Activated T-cell treated with anti-CD3 and anti-CD28 coated beads, Interleukin-2, amount 50 U/mL, for 72 hours (primary cell): Measurements from ENCODE around the gene FNDC3A. TPM values are rescaled to one million over a fixed set of nuclear protein-coding genes. Genes with fewer than 3 reads are reported as not detected.

ENCODE experiments used
- ATAC-seq, 2 donors: fragments of 150-1000 bp; cut with Tn5 transposase; replicated peaks in 1 of 2; 2 replicates each; pipeline ENCODE4 v1.10.0; 2021; ENCODE audit warnings: moderate library complexity in 2 of 2, mild to moderate bottlenecking in 1 of 2
- DNase-seq, 2 donors: peaks; one replicate each; pipeline ENCODE4 v3.0.0; 2021 to 2022; ENCODE audit warnings: mixed read lengths in 1 of 2
- H3K27ac Mint-ChIP-seq: one replicate; pipeline ENCODE4 v1.8.0; 2022; ENCODE audit warnings: mild to moderate bottlenecking, moderate library complexity, mixed read lengths
- H3K27me3 Mint-ChIP-seq: one replicate; pipeline ENCODE4 v1.8.0; 2022; ENCODE audit warnings: low read depth, mixed read lengths
- H3K36me3 Mint-ChIP-seq, 2 donors: one replicate each; pipeline ENCODE4 v1.8.0; 2022; ENCODE audit warnings: mixed read lengths in 2 of 2, mild to moderate bottlenecking in 1 of 2; ENCODE audit not compliant: insufficient read depth in 2 of 2
- H3K4me1 Mint-ChIP-seq: one replicate; pipeline ENCODE4 v1.8.0; 2022; ENCODE audit warnings: low read depth, mixed read lengths
- H3K4me3 Mint-ChIP-seq, 2 donors: one replicate each; pipeline ENCODE4 v1.8.0; 2022; ENCODE audit warnings: mild to moderate bottlenecking in 2 of 2, mixed read lengths in 2 of 2, moderate library complexity in 2 of 2
- H3K9me3 Mint-ChIP-seq, 2 donors: one replicate each; pipeline ENCODE4 v1.8.0; 2022; ENCODE audit warnings: mixed read lengths in 2 of 2
- total RNA-seq, 2 donors: library from RNA; stranded (reverse); gene quantifications; one replicate each; pipeline ENCODE4 v1.2.3, GENCODE V29; 2022

The FNDC3A gene
- total RNA-seq, 2 donors from 2014 or later: 26.7 to 33.1 TPM

DNA sequence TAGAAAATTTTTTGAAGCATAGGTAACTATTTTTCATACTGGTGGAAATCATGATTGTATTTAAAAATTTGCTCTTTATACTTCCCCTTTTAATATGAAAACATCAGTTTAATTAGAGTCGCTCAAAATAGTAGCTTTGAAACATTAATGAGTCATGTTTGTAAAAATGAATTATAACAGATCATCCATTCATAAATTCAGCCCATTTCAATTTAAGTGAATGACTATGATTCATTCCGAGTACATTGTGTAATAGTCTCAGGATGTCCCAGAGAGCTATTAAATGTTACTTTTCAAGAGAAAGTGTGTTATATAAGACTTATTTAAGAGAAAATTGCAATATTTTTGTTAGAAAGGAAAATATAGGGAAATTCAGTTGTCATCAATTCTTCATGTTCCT is 111.0 kb downstream of the FNDC3A start:
- Mint-ChIP-seq H3K27ac (no peak overlapping the region), H3K4me3 (no peak overlapping the region), H3K4me1 (no peaks in the 10 kb centered on the region), H3K36me3 (peaks cover 0 to 3% of the 10 kb centered on the region in 2 donors), H3K27me3 (no peaks in the 10 kb centered on the region), H3K9me3 (no peaks in the 10 kb centered on the region)
- ATAC-seq: no peak
- no peak for DNase-seq

DNA sequence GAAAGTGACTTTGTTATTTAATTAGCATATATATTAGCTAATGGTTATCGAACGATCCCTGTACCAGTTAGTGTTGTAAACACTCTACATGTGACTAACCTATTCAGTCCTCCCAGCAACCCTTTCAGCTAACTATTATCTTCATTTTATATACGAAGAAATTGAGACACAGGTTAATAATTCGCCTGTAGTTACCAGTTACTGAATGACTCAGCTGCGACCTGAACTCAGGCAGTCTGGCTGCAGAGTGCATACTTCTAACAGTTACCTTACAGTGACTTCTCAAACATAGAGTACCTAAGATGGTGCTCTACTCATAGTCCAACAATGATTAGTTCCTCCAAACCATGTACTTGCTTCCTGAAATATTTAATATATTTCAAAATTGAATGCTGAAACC is 117.7 kb downstream of the FNDC3A start:
- Mint-ChIP-seq H3K36me3 (peaks cover 0 to 3% of the 10 kb centered on the region in 2 donors), H3K9me3 (no peaks in the 10 kb centered on the region), H3K27me3 (no peaks in the 10 kb centered on the region), H3K27ac (no peak overlapping the region), H3K4me3 (no peak overlapping the region), H3K4me1 (no peaks in the 10 kb centered on the region)
- no peak for ATAC-seq
- no peak for DNase-seq

DNA sequence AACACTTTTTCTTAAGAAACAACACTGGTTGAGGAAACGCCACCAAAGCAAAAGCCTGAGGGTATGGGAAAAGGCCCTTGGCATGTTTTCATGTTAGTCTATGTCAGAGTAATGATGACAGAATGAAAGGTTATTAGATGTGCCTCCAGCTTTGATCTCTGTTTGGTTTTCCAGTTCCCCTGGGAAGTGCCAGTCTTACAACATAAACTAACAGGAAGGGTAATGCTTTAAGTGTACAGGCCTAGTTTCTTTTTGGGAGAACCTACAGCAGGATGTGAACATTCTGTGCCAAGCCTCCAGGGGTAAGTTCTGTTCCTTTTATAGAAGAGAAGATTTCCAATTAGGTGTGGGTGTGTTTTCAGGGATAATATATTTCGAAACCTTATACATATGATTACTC is 121.7 kb downstream of the FNDC3A start:
- H3K4me1 Mint-ChIP-seq: peaks cover 8% of the 10 kb centered on the region
- no peaks in the 10 kb centered on the region for H3K9me3 Mint-ChIP-seq
- H3K36me3 Mint-ChIP-seq: no peaks in the 10 kb centered on the region
- H3K4me3 Mint-ChIP-seq: no peak overlapping the region
- H3K27ac Mint-ChIP-seq: no peak overlapping the region
- ATAC-seq (no peak), DNase-seq (no peak)
- no peaks in the 10 kb centered on the region for H3K27me3 Mint-ChIP-seq

DNA sequence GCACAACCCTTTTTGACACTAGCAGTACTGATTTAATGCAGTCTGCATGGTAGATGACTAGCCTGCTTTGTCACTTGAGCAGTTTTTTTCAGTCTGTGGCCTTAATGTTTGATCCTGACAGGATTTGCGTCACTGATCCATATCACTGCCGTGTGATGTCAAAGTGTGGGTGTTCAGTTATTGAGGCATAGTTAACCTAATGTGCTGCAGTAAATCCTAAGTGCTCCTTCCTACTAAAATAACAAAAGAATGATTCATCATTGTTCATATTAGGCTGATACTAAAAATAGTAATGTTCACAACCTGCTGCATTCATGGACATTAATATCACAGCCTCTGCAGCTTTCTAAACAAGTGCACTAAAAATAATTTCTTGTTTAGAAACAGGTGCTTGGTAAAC is 122.5 kb downstream of the FNDC3A start:
- Mint-ChIP-seq H3K36me3 (no peaks in the 10 kb centered on the region), H3K27me3 (no peaks in the 10 kb centered on the region), H3K4me1 (peaks cover 8% of the 10 kb centered on the region), H3K27ac (no peak overlapping the region), H3K4me3 (no peak overlapping the region), H3K9me3 (no peaks in the 10 kb centered on the region)
- ATAC-seq (peak in 1 of 2 donors; percentile 38), DNase-seq (no peak)

DNA sequence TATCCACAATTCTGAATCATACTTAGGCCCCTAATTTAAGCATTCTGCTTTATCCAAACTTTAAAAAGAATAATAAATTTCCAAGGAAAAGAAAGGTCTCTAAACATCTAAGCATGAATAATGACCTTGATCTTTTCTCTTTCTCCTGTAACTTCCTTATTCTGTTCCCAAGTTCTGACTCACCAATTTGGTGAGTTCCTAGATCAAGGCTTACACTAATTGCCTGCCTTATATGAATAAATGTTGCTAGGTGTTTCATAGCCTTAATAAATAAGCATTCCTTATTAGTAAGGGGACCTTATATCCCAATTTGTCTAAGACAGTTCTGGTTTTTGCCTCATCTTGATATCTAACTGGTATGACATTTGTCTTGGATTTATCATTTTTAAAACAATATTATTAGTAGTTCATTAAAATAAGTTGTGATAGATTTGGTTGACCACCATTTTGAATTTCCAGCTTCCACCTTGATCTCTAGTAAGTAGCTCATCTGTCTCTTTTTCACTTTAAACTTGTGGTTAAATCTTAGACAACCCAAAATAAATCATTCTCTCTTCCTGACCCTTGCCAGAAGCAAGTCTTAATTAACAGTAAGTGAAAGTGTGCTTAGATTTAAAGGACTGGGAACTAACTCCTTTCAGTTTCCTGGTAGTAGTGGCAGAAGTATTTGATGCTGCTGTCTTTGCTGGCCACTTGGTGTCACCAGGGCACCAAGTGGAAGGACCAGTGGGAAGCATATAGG is 123.2 kb downstream of the FNDC3A start:
- peak overlapping the region; percentile 50 for H3K27ac Mint-ChIP-seq
- H3K4me3 Mint-ChIP-seq: no peak overlapping the region
- DNase-seq (no peak), ATAC-seq (no peak)
- H3K4me1 Mint-ChIP-seq: peaks cover 8% of the 10 kb centered on the region
- no peaks in the 10 kb centered on the region for H3K36me3 Mint-ChIP-seq
- no peaks in the 10 kb centered on the region for H3K27me3 Mint-ChIP-seq
- H3K9me3 Mint-ChIP-seq: no peaks in the 10 kb centered on the region

DNA sequence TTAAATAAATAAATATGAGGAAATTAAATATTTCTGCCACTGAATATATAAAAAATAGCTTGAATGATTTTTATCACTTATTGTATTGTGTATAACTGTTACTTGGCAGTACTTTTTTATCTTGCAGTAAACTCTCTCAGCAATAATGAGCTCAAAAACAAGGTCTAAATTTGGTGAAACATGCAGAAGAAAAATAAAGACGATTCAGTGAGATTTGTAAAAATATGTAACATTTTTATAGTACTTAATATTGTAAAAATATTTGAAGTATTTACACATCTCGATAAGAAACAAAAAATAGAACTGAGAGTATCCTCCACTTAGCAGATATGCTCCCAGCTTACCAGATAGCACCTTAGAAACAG is 123.8 kb downstream of the FNDC3A start:
- ATAC-seq: no peak
- Mint-ChIP-seq H3K36me3 (no peaks in the 10 kb centered on the region), H3K9me3 (no peaks in the 10 kb centered on the region), H3K27me3 (no peaks in the 10 kb centered on the region), H3K4me3 (no peak overlapping the region), H3K4me1 (peaks cover 8% of the 10 kb centered on the region), H3K27ac (no peak overlapping the region)
- DNase-seq: no peak

DNA sequence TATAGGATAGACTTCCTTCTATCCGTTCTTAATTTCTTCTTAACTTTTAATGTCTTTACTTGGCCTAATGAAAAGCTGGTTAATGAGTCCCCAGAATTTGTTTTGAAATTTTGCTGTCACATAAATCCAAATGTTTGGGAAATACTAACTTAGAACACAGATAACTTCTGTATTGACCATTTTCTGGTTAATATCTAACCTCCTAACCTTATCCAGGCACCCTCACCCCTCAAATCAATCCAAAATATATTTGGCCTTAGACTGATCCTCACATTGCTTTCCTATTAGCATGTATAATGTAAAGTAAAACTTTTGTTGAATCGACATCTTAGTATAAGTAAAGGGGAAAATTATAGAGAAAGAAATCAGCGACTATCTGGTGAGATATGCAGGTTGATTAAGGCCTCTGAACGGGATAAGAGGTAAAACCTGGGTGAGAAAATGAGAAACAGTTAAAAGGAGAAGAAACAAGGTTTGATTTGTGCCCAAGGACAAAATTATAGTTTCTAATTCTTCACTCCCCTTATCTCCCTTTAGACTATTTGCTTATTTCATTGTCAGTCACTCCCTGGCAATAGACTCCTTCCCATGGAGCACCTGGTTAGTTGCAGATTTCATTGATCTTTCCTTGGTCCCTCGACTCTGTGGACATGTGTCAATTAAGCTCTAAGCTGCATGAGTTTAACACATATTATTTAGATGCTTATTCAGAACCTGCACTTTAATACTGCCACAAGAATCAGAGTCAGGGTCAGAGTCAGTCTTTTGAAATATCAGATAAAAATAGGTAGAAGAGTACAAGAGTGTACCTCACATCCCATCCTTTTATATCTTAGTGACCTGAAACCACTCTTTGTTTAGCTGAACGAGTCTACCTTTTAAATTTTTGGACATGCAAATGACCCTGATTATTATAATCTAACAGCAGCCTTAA is 125.2 kb downstream of the FNDC3A start:
- H3K9me3 Mint-ChIP-seq: no peaks in the 10 kb centered on the region
- DNase-seq: no peak
- H3K27ac Mint-ChIP-seq: peak overlapping the region; percentile 21
- peaks cover 8% of the 10 kb centered on the region for H3K4me1 Mint-ChIP-seq
- no peaks in the 10 kb centered on the region for H3K27me3 Mint-ChIP-seq
- H3K4me3 Mint-ChIP-seq: no peak overlapping the region
- no peak for ATAC-seq
- no peaks in the 10 kb centered on the region for H3K36me3 Mint-ChIP-seq

DNA sequence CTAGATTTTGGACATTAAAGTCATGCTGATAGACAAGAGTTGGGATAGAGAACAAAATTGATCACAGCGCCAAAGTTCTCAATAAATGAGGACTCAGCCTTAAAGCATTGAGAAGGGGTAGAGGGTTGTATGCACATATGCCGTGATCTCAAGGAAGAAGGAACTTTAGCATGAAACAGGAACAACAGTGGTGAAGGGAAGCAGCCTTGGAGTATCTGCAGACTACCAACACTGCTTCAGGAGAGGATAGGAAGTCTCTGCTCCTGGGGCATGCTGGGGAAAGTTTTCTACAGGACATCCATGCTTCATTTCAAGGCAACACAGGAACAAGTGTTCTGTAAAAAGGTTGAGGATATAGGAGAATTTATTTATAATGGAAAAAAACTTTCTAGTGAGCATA is 132.5 kb downstream of the FNDC3A start:
- Mint-ChIP-seq H3K36me3 (no peaks in the 10 kb centered on the region), H3K4me3 (no peak overlapping the region)

DNA sequence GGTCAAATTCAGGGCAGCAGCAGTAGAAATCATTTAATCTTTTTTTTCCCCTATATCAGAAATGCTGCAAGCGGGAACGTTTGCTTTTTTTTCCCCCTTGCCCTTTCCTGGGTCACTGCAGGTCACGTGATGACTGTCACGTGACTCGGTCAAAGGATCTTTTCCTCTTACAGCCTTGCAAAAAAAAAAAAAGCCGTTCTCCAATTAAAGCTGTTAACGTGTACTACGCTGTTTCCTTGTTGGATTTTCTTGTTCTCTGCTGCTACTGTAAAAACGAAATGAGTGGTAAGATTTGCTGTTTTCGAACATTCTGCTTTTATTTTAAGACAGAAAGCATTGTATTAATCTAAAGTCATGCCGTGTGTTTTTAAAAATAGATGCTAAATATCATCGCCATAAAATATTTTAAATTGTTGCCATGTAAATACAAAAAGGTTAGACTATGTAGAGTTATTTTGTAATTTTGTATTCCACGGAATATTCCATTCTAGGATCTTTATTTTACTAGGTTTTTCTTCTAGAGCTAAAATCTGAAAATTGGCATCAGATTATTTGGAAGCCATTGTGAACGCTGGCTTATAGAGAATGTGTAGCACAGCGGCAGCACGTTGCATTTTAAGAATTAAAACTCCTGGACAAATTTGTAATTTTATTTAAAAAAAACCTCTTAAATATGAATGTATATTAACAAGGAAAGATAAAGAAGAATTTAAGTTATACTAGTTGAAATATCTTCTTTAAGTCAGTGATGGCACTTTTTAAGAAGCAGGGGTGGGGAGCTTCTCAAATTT is 134.6 kb downstream of the FNDC3A start:
- no peaks in the 10 kb centered on the region for H3K9me3 Mint-ChIP-seq
- H3K27me3 Mint-ChIP-seq: no peaks in the 10 kb centered on the region
- DNase-seq: peak; percentile 71 to 81
- peak; percentile 79 to 81 for ATAC-seq
- peaks cover 2% of the 10 kb centered on the region in 2 donors for H3K36me3 Mint-ChIP-seq
- peak overlapping the region; percentile 97 for H3K27ac Mint-ChIP-seq
- peak overlapping the region; percentile 79 to 96 for H3K4me3 Mint-ChIP-seq
- peaks cover 31% of the 10 kb centered on the region for H3K4me1 Mint-ChIP-seq

More for the DNA sequence above, 132.5 kb downstream of the FNDC3A start:
- Mint-ChIP-seq H3K9me3 (no peaks in the 10 kb centered on the region), H3K4me1 (peaks cover 15% of the 10 kb centered on the region), H3K27me3 (no peaks in the 10 kb centered on the region), H3K27ac (no peak overlapping the region)
- ATAC-seq (no peak), DNase-seq (no peak)

DNA sequence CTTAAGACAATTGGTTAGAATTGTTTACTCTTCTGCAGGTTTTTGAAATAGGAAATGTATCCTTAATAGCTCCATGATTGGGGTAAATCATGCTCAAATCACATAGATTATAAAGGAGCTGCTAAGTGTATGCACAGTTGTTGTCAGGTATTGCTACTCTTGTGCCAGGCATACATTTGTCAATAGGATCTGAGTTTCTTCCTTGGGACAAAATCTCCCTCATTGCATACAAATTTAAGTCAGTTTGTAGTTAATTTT is 135.1 kb downstream of the FNDC3A start:
- H3K9me3 Mint-ChIP-seq: no peaks in the 10 kb centered on the region

DNA sequence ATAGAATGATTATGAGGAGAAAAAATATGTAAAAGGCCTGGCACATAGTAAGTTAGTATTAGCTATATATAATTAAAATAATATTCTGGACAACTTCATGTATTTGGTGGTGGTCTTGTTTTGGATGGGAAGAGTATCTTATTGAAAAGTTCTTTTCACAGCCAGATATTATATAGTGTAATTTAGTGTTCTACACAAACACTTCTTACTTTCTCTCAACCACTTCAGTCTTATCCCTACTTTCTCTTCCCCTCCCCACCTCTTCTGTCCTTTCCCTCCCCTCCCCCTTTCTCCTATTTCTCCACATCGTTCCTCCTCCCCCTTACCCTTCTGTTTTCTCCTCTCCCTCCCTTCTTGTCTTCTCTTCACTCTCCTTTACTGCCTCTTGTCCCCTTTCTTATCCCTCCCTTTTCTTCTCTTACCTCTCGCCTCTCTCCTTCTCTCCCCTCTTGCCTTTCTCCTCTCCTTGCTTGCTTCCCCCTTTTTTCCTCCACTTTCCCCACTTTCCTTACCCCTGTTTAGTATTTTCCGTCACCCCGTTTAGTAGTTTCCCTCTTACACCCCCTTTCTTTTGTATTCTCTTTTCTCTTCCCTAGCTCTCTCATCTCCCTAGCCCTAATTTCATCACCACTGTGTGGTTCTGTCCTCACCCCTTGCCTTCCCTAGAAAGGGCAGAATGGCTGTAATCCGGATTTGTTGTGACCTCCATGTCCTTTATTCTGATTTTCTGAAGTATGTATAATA is 137.2 kb downstream of the FNDC3A start:
- H3K4me1 Mint-ChIP-seq: peaks cover 31% of the 10 kb centered on the region
- peak overlapping the region; percentile 92 for H3K27ac Mint-ChIP-seq
- H3K4me3 Mint-ChIP-seq: peak overlapping the region; percentile 80 to 82
- no peaks in the 10 kb centered on the region for H3K27me3 Mint-ChIP-seq
- no peak for DNase-seq
- no peak for ATAC-seq
- no peaks in the 10 kb centered on the region for H3K9me3 Mint-ChIP-seq
- H3K36me3 Mint-ChIP-seq: peaks cover 5 to 18% of the 10 kb centered on the region in 2 donors

More for the DNA sequence above, 135.1 kb downstream of the FNDC3A start:
- ATAC-seq: no peak
- peak overlapping the region; percentile 73 for H3K27ac Mint-ChIP-seq
- H3K4me3 Mint-ChIP-seq: peak overlapping the region; percentile 79 to 96
- H3K4me1 Mint-ChIP-seq: peaks cover 31% of the 10 kb centered on the region
- no peak for DNase-seq
- no peaks in the 10 kb centered on the region for H3K27me3 Mint-ChIP-seq
- H3K36me3 Mint-ChIP-seq: peaks cover 5 to 8% of the 10 kb centered on the region in 2 donors

DNA sequence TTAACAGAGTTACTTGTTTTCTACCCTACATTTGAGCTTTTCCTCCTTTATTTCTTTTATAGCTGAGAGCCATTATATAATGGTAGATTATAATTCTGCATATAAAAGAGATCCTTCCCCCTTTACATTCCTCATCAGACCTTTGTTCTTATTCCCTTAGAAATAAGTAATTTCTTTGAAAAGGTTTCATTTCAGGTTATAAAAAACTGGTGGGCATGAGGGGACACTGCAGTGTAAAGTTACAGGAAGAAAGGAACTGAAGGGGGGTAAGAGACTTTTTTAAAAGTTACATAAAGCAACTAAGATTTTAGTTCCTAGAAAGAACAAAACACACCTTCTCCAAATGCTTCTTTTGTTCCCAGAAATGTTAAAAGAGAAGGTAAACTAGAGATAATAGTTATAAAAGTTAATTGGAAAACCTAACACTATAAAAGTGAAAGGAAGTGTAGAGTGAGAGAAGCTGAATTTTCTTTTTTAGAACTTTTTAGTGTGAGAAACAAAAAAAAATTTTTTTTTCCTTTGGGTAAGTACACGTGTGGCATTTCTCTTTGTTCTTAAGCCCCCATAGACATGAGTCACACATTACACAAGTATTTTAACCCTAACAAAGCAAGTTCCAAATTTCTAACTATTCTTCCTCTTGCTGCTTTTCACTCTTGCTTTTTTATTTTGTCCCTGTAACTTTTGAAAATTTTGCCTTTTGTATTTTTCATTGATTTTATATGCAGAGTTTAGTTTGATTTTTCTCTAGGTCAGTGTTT is 138.0 kb downstream of the FNDC3A start:
- Mint-ChIP-seq H3K36me3 (peaks cover 5 to 18% of the 10 kb centered on the region in 2 donors), H3K4me3 (peak overlapping the region; percentile 80 to 82), H3K9me3 (no peaks in the 10 kb centered on the region), H3K4me1 (peaks cover 31% of the 10 kb centered on the region), H3K27me3 (no peaks in the 10 kb centered on the region), H3K27ac (peak overlapping the region; percentile 92)
- no peak for DNase-seq
- ATAC-seq: peak; percentile 61 to 69
